Retinal pigment epithelial cell (primary cell): ENCODE data around the gene SLC9C1.

ENCODE experiments used
- DNase-seq: peaks from one replicate; pipeline ENCODE4 v3.0.0-alpha.2; 2010; ENCODE audit warnings: low read depth
- H3K4me3 ChIP-seq: 2 replicates; pipeline ENCODE4 v1.5.1; 2011; ENCODE audit warnings: mild to moderate bottlenecking, low read length, control low read depth, moderate library complexity
- CTCF ChIP-seq: conservative IDR thresholded peaks from 2 replicates; pipeline ENCODE4 v1.5.1; 2011; ENCODE audit warnings: low read depth, low read length, control low read depth, inconsistent platforms

The SLC9C1 gene

GRCh38 chr3:112170046-112170445 is 124.0 kb downstream of the SLC9C1 start:
- no peak for DNase-seq
- no peak for TF ChIP-seq CTCF
- H3K4me3 ChIP-seq = no peak overlapping the region

- no peak for DNase-seq
- H3K4me3 ChIP-seq = no peak overlapping the region
- TF ChIP-seq CTCF = no peak
Observed at GRCh38 chr3:112167758-112168157, 126.3 kb downstream of the SLC9C1 start.

GRCh38 chr3:112149136-112149535 is 144.9 kb downstream of the SLC9C1 start:
- no peak overlapping the region for H3K4me3 ChIP-seq
- no peak for TF ChIP-seq CTCF
- no peak for DNase-seq

- DNase-seq = no peak
- TF ChIP-seq CTCF = no peak
- no peak overlapping the region for H3K4me3 ChIP-seq
Observed at GRCh38 chr3:112143689-112144088, 150.3 kb downstream of the SLC9C1 start.

GRCh38 chr3:112143251-112143650 is 150.8 kb downstream of the SLC9C1 start:
- no peak for TF ChIP-seq CTCF
- DNase-seq = no peak
- H3K4me3 ChIP-seq = no peak overlapping the region

- no peak overlapping the region for H3K4me3 ChIP-seq
- no peak for DNase-seq
- TF ChIP-seq CTCF = no peak
Observed at GRCh38 chr3:112141293-112141692, 152.7 kb downstream of the SLC9C1 start.

- no peak overlapping the region for H3K4me3 ChIP-seq
Observed at GRCh38 chr3:112140584-112140983, 153.4 kb downstream of the SLC9C1 start.

More at GRCh38 chr3:112140584-112140983, 153.4 kb downstream of the SLC9C1 start:
- TF ChIP-seq CTCF = no peak
- no peak for DNase-seq
